ENCODE results near the gene ALG1L2. TPM values are rescaled to one million over a fixed set of nuclear protein-coding genes. Genes with fewer than 3 reads are reported as not detected.
A peak's percentile ranks its signal among the peaks of the same experiment; 100 is the strongest.
"Not testable (repeated sequence)": the region's sequence is repeated elsewhere in the genome, so short reads cannot be mapped to it uniquely, and the experiment has no call there.

ALG1L2 gene, protein sequence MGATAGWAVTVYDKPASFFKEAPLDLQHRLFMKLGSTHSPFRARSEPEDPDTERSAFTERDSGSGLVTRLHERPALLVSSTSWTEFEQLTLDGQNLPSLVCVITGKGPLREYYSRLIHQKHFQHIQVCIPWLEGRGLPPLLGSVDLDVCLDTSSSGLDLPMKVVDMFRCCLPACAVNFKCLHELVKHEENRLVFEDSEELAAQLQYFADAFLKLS
- total RNA-seq: not detected in 2 replicates

DNA sequence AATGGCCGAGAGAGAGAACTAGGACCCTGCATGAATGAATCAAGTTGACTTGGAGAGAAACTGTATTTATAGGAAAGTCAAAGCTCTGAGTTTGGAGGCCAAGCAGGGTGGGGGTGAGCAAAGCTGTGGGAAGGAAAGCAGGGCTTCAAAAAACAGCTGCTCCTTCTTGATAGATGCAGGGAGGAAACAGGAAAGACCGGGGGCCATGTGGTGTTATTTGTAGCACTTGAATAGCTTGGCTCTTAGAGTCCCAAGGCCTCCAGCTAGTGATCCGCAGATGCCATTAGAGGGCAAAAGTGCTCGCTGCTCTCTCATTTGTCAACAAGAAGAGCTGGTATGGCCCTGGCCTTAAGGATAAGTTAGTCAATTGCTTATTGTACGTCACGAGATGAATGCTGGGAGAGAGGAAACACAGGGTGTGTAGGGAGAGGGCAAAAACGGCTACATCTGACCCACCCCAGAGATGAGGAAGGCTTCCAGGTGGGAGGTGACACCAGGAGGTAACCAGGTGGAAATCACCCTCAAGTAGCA is at the start of gene ALG1L2:
TSS of gene ALG1L2 (plus strand) at position 481 of the 531 bp plus-strand sequence. CDS start 186 bp downstream, outside the sequence.
- DNase-seq (ENCODE audit: extremely low read depth, low read depth, low spot score): peak; percentile 25

DNA sequence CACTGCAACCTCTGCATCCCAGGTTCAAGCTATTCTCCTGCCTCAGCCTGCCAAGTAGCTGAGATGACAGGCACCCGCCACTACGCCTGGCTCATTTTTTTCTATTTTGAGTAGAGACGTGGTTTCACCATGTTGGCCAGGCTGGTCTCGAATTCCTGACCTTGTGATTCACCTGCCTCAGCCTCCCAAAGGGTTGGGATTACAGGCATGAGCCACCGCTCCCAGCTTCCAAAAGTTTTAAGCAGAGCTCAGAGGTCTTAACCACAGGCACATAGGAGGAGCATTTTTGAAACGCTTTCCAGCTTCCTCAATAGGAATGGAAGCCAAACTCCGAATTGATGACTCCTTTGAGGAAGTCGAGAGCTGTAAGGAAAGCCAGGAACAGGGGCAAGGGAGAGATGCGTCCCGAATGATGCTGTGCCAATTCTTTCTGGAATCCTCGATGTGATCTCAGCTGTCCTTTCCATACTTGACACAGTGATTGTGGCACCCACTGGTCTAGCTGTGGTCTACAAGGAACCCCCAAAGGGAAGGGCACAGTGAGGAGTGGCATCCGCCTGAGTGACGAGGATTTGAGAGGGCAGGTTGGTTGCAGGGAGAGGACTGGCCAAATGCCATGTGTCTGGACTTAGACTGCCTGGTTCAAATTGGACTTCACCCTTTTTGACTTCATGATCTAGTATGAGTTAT is 44.4 kb upstream of the ALG1L2 start:
- not testable (repeated sequence) for DNase-seq (ENCODE audit: extremely low read depth, low read depth, low spot score)

DNA sequence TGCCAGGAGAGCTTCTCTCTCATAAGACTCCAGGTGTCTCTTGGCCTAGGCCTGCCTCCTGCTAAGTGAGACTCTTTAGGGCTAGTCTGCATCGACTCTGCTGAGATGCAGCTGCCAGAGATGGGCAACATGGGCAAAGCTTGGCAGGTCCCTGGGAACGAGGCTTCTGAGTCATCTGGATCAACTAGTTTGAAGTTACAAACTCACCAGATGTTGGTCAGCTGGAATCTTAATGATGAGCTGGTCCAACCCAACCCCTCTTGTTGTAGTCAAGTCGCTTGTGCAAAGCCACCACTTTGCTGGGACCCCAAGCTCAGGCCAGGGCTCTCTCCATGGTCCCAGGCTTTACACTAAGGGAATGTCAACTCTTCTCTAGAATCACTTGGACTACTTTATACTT is 38.9 kb upstream of the ALG1L2 start:
- not testable (repeated sequence) for DNase-seq (ENCODE audit: extremely low read depth, low read depth, low spot score)

DNA sequence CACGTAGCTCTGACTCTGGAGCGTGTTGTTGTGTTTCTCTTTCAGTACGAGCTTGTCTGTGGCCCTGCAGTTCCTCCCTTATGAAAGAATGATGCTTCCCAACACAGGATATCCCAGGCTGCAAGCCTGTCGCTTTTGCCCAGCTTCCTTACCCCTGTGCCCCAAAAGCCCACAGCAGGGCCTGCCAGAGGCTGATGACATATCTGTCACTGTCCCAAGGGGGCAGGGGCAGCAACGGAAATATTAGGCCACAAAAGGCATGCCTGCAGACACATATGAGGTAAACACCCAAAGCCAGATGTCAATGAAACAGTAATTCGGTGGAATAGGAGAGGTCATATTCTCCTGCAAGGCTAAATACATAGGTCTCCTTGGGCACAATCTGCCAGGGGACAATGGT is 38.0 kb upstream of the ALG1L2 start:
- DNase-seq (ENCODE audit: extremely low read depth, low read depth, low spot score): not testable (repeated sequence)

DNA sequence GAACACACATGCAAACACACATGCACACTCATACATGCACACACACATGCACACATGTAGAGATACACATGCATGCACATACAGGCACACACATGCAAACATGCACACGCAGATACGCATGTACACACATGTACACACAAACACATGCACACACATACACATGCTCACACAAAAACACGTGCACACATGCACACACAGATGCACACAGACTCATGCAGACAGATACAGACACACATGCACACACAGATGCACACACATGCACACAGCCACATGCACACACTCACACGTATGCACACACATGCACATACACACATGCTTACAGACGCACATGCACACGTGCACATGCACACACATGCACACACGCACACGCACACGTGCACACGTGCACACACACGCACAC is 37.3 kb upstream of the ALG1L2 start:
- DNase-seq (ENCODE audit: extremely low read depth, low read depth, low spot score): no peak

DNA sequence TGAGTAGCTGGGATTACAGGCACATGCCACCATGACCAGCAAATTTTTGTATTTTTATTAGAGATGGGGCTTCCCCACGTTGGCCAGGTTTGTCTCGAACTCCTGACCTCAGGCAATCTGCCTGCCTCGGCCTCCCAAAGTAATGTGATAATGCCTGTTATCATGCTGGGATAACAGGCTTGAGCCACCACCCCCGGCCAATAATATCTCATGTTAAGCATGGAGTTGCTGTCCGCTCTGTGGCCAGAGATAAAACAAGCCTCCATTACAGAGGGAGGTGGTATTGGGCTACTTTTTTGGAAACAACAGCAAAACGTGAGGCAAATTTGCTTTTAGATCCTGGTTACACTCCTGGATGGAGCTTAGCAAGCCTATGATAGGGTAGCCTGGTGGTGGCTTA is 32.9 kb upstream of the ALG1L2 start:
- no peak for DNase-seq (ENCODE audit: extremely low read depth, low read depth, low spot score)

DNA sequence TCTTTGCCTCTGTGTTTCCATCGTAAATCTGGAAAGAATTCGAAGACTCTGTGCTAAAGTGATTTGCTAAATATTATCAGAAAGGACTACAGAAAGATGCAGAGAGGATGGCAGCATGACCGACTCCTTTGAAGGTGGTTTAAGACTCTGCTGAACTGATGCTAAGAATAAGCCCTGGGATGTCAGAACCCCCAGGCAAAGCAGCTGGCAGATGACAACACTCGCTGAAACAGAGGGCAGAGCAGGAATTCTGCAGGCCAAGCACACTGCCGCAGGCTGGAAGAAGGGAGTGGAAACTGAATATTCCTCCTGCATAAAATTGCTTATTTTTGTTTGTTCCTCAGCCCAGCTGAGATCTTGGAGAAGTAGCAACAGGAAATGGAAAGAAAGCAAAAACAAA is 29.3 kb upstream of the ALG1L2 start:
- DNase-seq (ENCODE audit: extremely low read depth, low read depth, low spot score): not testable (repeated sequence)

DNA sequence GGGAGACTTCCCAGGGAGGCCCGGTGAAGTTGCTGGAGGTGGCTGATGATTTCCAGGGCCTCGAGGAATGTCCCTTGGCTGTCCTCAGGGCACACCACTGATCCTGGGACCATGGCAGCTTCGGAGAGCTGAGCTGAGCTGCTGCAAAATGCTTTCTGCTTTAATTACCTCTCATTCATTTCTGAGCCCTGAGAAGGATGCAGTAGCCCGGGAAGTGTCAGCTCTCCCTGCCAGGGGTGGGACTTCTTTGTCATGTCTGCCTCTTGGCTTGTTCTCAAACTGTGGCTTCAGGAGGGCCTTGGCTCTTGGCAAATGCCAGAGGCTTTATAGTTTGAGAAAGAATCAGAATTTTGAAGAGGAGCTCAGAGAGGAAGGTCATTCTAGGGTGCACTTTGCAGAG is 28.7 kb upstream of the ALG1L2 start:
- DNase-seq (ENCODE audit: extremely low read depth, low read depth, low spot score): not testable (repeated sequence)

DNA sequence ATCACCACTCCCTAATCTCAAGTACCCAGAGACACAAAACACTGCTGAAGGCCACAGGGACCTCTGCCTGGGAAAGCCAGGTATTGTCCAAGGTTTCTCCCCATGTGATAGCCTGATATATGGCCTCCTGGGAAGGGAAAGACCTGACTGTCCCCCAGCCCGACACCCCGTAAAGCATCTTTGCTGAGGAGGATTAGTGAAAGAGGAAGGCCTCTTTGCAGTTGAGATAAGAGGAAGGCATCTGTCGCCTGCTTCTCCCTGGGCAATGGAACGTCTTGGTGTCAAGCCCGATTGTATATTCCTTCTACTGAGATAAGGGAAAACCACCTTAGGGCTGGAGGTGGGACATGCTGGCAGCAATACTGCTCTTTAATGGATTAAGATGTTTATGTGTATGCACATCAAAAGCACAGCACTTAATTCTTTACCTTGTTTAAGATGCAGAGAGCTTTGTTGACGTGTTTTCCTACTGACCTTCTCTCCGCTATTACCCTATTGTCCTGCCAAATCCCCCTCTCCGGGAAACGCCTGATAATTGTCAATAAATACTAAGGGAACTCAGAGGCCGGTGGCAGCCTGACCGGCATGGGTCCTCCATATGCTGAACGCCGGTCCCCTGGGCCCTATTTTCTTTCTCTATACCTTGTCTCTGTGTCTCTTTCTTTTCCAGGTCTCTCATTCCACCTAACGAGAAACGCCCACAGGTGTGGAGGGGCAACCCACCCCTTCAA is 23.9 kb upstream of the ALG1L2 start:
- not testable (repeated sequence) for DNase-seq (ENCODE audit: extremely low read depth, low read depth, low spot score)

DNA sequence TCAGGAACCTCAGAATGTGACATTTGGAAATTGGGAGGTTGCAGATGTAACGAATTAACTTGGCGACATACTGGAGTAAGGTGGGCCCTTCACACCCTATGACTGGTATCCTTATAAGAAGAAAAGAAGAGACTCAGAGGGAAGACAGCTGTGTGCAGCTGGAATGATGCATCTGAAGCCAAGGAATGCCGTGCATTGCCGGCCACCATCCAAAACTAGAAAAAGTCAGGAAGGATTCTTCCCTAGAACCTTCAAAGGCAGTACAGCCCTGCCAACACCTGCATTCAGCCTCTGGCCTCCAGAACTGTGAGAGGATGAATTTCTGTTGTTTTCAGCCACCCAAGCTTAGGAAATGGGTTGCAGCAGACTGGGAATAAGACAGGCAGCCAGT is 23.4 kb upstream of the ALG1L2 start:
- DNase-seq (ENCODE audit: extremely low read depth, low read depth, low spot score): not testable (repeated sequence)

DNA sequence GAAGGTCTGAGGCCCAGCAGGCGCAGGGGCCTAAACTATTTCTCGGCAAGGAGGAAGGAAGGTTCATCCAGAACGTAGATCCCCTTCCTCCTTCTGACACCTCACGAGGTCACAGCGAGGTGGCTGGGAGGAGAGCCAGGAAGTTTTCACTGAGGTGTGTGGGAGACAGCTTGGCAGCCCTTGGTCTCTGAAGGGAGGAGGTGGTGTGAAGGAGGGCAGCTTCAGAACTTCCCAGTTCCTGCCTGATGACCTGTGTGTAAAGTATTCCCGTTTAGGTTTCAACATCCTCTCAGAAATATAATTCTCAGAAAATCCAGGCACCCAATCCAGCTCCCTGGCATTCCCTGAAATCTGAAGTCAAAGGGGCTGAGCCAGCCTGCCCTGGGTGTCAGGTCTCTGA is 22.9 kb upstream of the ALG1L2 start:
- not testable (repeated sequence) for DNase-seq (ENCODE audit: extremely low read depth, low read depth, low spot score)

DNA sequence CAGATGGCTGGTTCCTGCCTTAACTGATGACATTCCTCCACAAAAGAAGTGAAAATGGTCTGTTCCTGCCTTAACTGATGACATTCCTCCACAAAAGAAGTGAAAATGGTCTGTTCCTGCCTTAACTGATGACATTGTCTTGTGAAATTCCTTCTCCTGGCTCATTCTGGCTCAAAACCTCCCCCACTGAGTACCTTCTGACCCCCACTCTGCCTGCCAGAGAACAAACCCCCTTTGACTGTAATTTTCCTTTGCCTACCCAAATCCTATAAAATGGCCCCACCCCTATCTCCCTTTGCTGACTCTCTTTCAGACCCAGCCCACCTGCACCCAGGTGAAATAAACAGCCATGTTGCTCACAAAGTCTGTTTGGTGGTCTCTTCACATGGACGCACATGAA is 22.5 kb upstream of the ALG1L2 start:
- DNase-seq (ENCODE audit: extremely low read depth, low read depth, low spot score): not testable (repeated sequence)

DNA sequence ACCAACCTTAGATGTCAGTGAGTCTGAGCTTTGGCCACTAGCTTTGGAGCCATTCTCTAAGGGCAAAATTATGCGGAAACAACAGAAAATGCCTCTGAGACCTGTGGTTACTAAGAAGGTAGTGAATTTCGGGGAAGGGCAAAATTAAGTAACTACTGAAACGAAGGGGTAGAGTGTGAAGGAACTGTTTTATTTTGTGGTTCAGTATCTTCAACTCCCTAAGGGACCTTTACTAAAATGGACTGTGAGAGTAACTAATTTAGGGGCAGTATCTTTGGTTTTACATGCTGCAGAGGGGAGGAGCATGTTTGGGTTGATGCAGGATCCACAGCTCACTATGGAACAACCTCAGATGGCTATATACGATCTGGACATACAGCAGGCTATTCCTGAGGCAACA is 8.0 kb upstream of the ALG1L2 start:
- DNase-seq (ENCODE audit: extremely low read depth, low read depth, low spot score): no peak

DNA sequence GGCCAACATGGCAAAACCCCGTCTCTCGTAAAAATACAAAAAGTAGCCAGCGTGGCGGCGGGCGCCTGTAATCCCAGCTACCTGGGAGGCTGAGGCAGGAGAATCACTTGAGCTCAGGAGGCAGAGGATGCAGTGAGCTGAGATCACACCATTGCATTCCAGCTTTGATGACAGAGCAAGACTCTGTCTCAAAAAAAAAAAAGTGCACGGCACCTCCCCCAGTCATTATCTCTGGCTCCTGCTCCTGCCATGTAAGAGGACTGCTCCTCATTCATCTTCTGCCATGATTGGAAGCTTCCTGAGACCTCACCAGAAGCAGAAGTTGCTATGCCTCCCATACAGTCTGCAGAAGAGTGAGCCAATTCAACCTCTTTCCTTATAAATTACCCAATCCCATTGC is 4.0 kb upstream of the ALG1L2 start:
- no peak for DNase-seq (ENCODE audit: extremely low read depth, low read depth, low spot score)

DNA sequence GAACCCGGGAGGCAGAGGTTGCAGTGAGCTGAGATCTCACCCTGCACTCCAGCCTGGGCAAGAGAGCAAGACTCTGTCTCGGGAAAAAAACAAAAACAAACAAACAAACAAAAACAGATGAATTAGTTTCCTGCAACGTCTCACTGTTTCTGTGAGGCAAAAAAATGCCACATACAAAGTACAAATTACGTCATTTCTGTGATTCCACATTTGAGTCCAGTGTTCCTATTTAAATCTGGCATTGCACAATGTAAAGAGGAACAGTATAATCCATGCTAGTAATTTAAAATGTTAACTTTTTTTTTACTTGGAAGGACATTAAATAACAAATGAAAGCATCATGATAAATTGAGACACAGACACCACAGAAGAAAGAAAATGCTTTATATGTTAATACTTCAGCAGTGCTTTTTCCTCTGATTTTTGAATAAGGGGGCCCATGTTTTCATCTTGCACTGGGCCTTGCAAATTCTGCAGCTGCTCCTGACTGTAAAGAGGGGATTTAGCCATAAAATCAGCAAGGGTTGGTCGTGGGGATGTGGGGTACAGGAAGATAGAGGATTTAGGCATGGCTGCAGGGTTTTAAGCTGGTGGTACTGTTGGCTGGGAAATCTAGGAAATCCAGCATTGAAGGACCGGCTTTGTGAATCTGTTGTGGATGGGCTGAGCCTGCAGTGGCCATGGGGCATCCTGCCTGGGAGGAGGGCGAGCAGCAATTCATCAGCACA is 1.9 kb downstream of the ALG1L2 start:
- not testable (repeated sequence) for DNase-seq (ENCODE audit: extremely low read depth, low read depth, low spot score)

DNA sequence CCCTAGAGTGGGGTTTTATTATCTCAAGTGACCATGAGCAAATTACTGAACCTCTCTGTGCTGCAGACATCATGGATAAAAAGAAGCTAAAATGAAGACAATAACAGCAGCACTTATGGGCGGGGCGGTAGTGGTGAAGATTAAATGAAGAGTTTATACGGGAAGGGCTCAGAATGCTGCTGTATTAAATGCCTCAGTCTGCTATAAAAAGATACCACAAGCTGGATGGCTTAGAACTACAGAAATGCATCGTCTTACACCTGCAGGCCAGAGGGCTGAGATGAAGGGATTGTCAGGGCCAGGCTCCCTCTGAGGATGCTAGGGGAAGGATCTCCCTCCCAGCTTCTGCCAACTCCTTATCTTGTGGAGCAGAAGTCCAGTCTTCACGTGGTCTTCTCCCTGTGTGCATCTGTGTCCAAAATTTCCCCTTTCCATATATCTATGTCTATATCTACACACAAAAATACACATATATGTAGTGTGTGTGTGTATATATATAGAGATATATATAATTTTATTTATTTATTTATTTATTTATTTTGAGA is 2.9 kb downstream of the ALG1L2 start:
- DNase-seq (ENCODE audit: extremely low read depth, low read depth, low spot score): no peak

DNA sequence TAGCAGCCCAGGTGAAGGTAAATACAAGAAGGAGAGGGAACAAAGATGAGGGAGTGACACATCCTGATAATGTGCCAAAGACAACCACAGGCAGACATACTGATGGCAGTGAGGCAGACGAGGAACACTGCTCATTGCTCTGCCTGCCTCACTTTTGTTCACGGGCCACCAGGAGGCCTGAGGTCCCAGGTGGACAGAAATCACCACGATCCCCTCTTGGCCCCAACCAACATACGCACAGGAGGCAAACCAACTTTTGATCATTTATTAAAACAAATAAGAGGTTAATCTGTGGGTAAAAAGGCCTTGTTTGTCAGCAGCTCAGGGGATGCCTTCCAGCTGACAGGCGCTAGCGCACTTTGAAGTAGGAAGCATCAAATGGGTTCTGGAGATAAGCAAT is 4.2 kb downstream of the ALG1L2 start:
- no peak for DNase-seq (ENCODE audit: extremely low read depth, low read depth, low spot score)

DNA sequence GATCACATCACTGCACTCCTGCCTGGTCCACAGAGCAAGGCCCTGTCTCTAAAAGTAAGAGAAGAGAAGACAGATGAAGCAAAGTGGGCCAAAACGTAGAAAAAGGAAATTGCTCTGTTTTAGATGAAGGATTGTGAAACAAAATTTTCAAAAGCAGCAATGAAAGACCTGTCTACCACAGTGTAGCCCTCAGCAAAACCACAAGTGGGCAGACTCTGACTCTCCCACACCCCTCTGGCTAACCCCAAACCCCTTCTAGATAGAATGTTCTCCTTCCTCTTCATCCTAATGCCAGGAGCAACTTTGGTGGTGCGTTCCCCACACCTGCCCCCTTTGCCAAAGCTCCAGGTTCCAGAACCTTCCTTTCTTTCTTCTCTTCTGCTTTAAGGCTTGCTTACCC is 5.0 kb downstream of the ALG1L2 start:
- DNase-seq (ENCODE audit: extremely low read depth, low read depth, low spot score): not testable (repeated sequence)

DNA sequence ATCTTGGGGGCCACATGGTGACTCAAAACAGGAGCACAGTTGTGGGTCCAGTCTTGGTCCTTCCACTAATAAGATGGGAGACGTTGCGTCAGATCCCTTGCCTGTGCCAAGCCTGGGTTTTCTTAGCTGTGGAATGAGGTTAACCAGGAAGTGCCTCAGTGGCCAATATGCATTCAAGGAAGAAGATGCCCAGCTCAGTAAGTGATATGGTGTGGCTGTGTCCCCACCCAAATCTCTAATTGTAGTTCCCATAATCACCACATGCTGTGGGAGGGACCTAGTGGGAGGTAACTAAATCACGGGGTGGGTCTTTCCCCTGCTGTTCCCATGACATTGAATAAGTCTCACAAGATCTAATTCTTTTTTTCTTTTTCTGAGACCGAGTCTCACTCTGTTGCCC is 6.4 kb downstream of the ALG1L2 start:
- no peak for DNase-seq (ENCODE audit: extremely low read depth, low read depth, low spot score)

DNA sequence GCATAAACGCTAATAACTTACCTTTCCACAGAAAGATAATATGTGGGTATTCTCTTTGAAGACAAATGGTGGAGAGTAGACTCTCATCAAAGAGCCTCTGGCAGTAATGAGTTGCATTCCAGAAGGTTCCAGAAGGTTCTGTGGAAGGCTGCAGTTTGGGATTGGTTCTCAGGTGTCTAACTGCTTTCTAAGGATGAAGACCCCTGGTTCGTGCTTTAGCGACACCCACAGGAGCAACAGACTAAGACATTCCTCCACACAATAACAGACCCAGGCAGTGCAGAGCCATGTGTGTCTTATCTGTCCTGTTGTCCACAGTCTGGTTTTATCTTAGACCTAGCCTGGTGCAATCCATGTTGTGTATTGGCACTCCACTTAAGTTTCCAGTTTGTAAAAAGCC is 9.1 kb downstream of the ALG1L2 start:
- not testable (repeated sequence) for DNase-seq (ENCODE audit: extremely low read depth, low read depth, low spot score)

DNA sequence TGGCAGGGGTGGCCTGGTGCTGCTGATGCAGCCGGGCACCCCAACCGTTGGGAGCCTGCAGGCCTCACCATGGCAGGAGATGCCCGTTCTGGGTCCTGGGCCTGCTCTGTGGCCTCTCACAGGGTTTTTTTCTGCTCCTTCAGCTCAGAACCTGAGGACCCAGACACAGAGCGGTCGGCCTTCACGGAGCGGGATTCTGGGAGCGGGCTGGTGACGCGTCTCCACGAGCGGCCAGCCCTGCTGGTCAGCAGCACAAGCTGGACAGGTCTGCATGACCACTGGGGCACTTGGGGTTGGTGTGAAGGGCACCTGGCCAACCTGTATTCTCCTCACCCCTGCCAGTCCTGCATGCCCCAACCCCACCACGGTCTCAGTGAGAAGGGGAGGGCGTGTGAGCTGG is 10.3 kb downstream of the ALG1L2 start:
- DNase-seq (ENCODE audit: extremely low read depth, low read depth, low spot score): no peak

Measured in glomerular endothelial cell (primary cell).